Left ventricle myocardium inferior (tissue), 1 donor: Measurements from ENCODE around the gene CEP131. TPM values are rescaled to one million over a fixed set of nuclear protein-coding genes. Genes with fewer than 3 reads are reported as not detected.
A peak's percentile ranks its signal among the peaks of the same experiment; 100 is the strongest.

Experiments
- DNase-seq: peaks from one replicate; pipeline ENCODE4 v3.0.0-alpha.2; 2020
- H3K27ac ChIP-seq: fragments of 200-600 bp; replicated peaks from 2 replicates; pipeline ENCODE4 v1.8.0; 2021
- H3K27me3 ChIP-seq: fragments of 200-600 bp; 2 replicates; pipeline ENCODE4 v1.8.0; 2021; ENCODE audit warnings: low read depth
- H3K36me3 ChIP-seq: fragments of 200-600 bp; 2 replicates; pipeline ENCODE4 v1.8.0; 2021
- H3K4me1 ChIP-seq: fragments of 200-600 bp; 2 replicates; pipeline ENCODE4 v1.8.0; 2021
- H3K4me3 ChIP-seq: fragments of 200-600 bp; 2 replicates; pipeline ENCODE4 v1.8.0; 2021; ENCODE audit warnings: mild to moderate bottlenecking, moderate library complexity
- H3K9me3 ChIP-seq: fragments of 200-600 bp; replicated peaks from 2 replicates; pipeline ENCODE4 v1.8.0; 2021
- CTCF ChIP-seq: fragments of 200-600 bp; IDR thresholded peaks from 2 replicates; pipeline ENCODE4 v1.8.0; 2021; ENCODE audit warnings: antibody characterized with exemption, mild to moderate bottlenecking, borderline replicate concordance
- intact Hi-C: fragments of 100-400 bp; cut with micrococcal nuclease; formaldehyde crosslinking; loops from one replicate; pipeline ENCODE4 v1.11.0; 2022
- total RNA-seq: library from RNA; stranded (reverse); fragmentation: NEBNext Ultra II Directional; extraction: Animal tissue kit (Norgen Biotek cat#: 25700); gene quantifications from one replicate; pipeline ENCODE4 v1.2.1, GENCODE V29; 2021
- donor health status: DM: no; HTN: yes; CAD: no; lungs with severe emphysema.

The CEP131 gene
- total RNA-seq, 1 donor from 2014 or later = 7.6 TPM

GRCh38 chr17:81191646-81192045 lies 31.1 kb downstream of the CEP131 start:
- no peak for TF ChIP-seq CTCF
- H3K36me3 ChIP-seq = peaks cover 6% of the 10 kb centered on the region

DNA sequence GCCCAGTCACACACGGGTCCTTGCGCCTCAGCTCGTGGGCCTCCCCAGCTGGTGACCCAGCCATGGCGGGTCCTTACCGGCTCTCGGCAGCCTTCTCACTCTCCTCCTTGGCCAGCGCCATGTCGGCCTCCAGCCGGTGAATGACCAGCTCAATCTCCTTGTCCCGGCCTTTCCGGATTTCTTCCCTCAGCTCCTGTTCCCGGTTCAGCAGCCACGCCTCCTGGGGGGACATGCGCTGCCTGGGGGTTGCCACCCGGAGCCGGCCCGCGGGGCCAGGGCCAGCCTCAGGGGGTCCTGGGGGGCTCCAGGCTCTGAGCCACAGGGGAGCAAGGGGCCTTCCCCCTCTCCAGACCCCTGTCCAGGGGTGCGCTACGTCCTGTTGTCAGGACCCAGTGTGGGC lies 31.6 kb downstream of the CEP131 start:
- no peak for DNase-seq
- intact Hi-C loops = no loop called here
- Histone ChIP-seq H3K9me3 (no peaks in the 10 kb centered on the region), H3K27me3 (no peaks in the 10 kb centered on the region), H3K4me1 (peaks cover 24% of the 10 kb centered on the region), H3K36me3 (peaks cover 6% of the 10 kb centered on the region), H3K27ac (no peak overlapping the region), H3K4me3 (no peak overlapping the region)
- no peak for TF ChIP-seq CTCF

More at GRCh38 chr17:81191646-81192045, 31.1 kb downstream of the CEP131 start:
- H3K4me1 ChIP-seq = peaks cover 29% of the 10 kb centered on the region
- H3K4me3 ChIP-seq = no peak overlapping the region
- H3K27ac ChIP-seq = no peak overlapping the region
- intact Hi-C loops = no loop called here
- no peak for DNase-seq
- H3K9me3 ChIP-seq = no peaks in the 10 kb centered on the region
- no peaks in the 10 kb centered on the region for H3K27me3 ChIP-seq

GRCh38 chr17:81190591-81190990 lies 32.2 kb downstream of the CEP131 start:
- Histone ChIP-seq H3K4me3 (no peak overlapping the region), H3K9me3 (no peaks in the 10 kb centered on the region), H3K4me1 (peaks cover 19% of the 10 kb centered on the region), H3K27me3 (no peaks in the 10 kb centered on the region), H3K27ac (no peak overlapping the region), H3K36me3 (peaks cover 6% of the 10 kb centered on the region)
- intact Hi-C loops = no loop called here
- no peak for DNase-seq
- TF ChIP-seq CTCF = no peak

- peaks cover 6% of the 10 kb centered on the region for H3K36me3 ChIP-seq
- DNase-seq = no peak
- no peak overlapping the region for H3K4me3 ChIP-seq
- peaks cover 12% of the 10 kb centered on the region for H3K4me1 ChIP-seq
- intact Hi-C loops = no loop called here
- H3K27me3 ChIP-seq = no peaks in the 10 kb centered on the region
- peak; percentile 34 for TF ChIP-seq CTCF
- no peaks in the 10 kb centered on the region for H3K9me3 ChIP-seq
- no peak overlapping the region for H3K27ac ChIP-seq
Measured at GRCh38 chr17:81189670-81190530, 32.9 kb downstream of the CEP131 start.

- Histone ChIP-seq H3K4me1 (peaks cover 3% of the 10 kb centered on the region), H3K36me3 (peaks cover 6% of the 10 kb centered on the region), H3K4me3 (no peak overlapping the region), H3K27ac (no peak overlapping the region), H3K27me3 (peaks cover 5% of the 10 kb centered on the region), H3K9me3 (no peaks in the 10 kb centered on the region)
- intact Hi-C loops = no loop called here
- DNase-seq = no peak
- TF ChIP-seq CTCF = no peak
Measured at GRCh38 chr17:81189016-81189415, 33.7 kb downstream of the CEP131 start.
